Endothelial cell of umbilical vein (primary cell): ENCODE measurements around the gene MYMX. TPM values are rescaled to one million over a fixed set of nuclear protein-coding genes. Genes with fewer than 3 reads are reported as not detected.

Experiments
- BruUV-seq: library from RNA; stranded (reverse); fragments of 400-500 nt; replicated peaks from 2 replicates; lab custom pipeline; 2021; lab: Mats Ljungman, UMichigan
- CTCF ChIA-PET: fragments of 300-600, 350-600 bp; sonication (Branson Sonifier 250); formaldehyde crosslinking; loops from one replicate; lab custom pipeline; 2021; ENCODE audit warnings: antibody characterized with exemption, inconsistent platforms; lab: Charles Lee
- POLR2A ChIA-PET: fragments of 300-600, 350-600 bp; sonication (Branson Sonifier 250); formaldehyde crosslinking; loops from one replicate; lab custom pipeline; 2021; ENCODE audit warnings: antibody characterized with exemption, inconsistent platforms; lab: Charles Lee
- DNase-seq: peaks from one replicate; pipeline ENCODE4 v3.0.0-alpha.2; 2011; ENCODE audit warnings: low read depth, low spot score
- FAIRE-seq: peaks from 2 replicates; lab custom pipeline; 2011; peaks lifted over from hg19 to GRCh38; lab: Jason Lieb, UNC
- H2AFZ ChIP-seq: 2 replicates; pipeline ENCODE4 v1.6.0; 2012; ENCODE audit warnings: low read depth, low read length, control low read depth, inconsistent platforms
- H3K27ac ChIP-seq: 2 replicates; pipeline ENCODE4 v1.5.1; 2011; ENCODE audit warnings: low read depth, mild to moderate bottlenecking, control low read depth, low read length, moderate library complexity; ENCODE audit not compliant: insufficient read depth
- H3K27me3 ChIP-seq, 2 experiments: 2 replicates each; pipeline versions ENCODE4 v1.6.0 to v1.6.1; 2011; ENCODE audit warnings: low read length in 2 of 2, mixed read lengths in 1 of 2; ENCODE audit not compliant: control insufficient read depth in 2 of 2, insufficient read depth in 2 of 2
- H3K36me3 ChIP-seq, 2 experiments: 2 replicates in 1 of 2; 3 replicates in 1 of 2; pipeline ENCODE4 v1.5.1; 2011; ENCODE audit warnings: low read length in 2 of 2, mild to moderate bottlenecking in 1 of 2, moderate library complexity in 1 of 2; ENCODE audit not compliant: control insufficient read depth in 2 of 2, insufficient read depth in 2 of 2; ENCODE audit errors: extremely low read depth in 1 of 2
- H3K4me1 ChIP-seq: 3 replicates; pipeline ENCODE4 v1.5.1; 2011; ENCODE audit warnings: mild to moderate bottlenecking, low read length; ENCODE audit not compliant: control insufficient read depth, insufficient read depth; ENCODE audit errors: extremely low read depth
- H3K4me2 ChIP-seq: 2 replicates; pipeline ENCODE4 v1.6.1; 2011; ENCODE audit warnings: low read length, control low read depth, mixed read lengths; ENCODE audit not compliant: insufficient read depth
- H3K4me3 ChIP-seq, 3 experiments: fragments of 200-600 bp in 1 of 3; sonication (generic), shearing (Covaris generic) in 1 of 3; replicated peaks in 1 of 3; 2 replicates each; pipeline ENCODE4 v1.5.1; 2011 to 2016; ENCODE audit warnings: control low read depth in 3 of 3, low read length in 3 of 3, mild to moderate bottlenecking in 2 of 3, inconsistent platforms in 1 of 3, low read depth in 1 of 3, moderate library complexity in 1 of 3; ENCODE audit not compliant: insufficient read depth in 1 of 3
- H3K79me2 ChIP-seq: 2 replicates; pipeline ENCODE4 v1.6.0; 2012; ENCODE audit warnings: low read length, inconsistent platforms; ENCODE audit not compliant: control insufficient read depth, insufficient read depth
- H3K9ac ChIP-seq: replicated peaks from 2 replicates; pipeline ENCODE3; 2011; ENCODE audit warnings: low read length, control low read depth; ENCODE audit not compliant: insufficient read depth; ENCODE audit errors: extremely low read depth
- H3K9me1 ChIP-seq: replicated peaks from 3 replicates; pipeline ENCODE4 v1.6.0; 2011; ENCODE audit warnings: mild to moderate bottlenecking, low read length; ENCODE audit not compliant: control insufficient read depth, insufficient read depth; ENCODE audit errors: extremely low read depth
- H3K9me3 ChIP-seq: replicated peaks from 2 replicates; pipeline ENCODE4 v1.5.1; 2012; ENCODE audit warnings: low read length, inconsistent platforms; ENCODE audit not compliant: control insufficient read depth, insufficient read depth
- H4K20me1 ChIP-seq: replicated peaks from 2 replicates; pipeline ENCODE3; 2011; ENCODE audit warnings: mild to moderate bottlenecking, low read length; ENCODE audit not compliant: control insufficient read depth, insufficient read depth; ENCODE audit errors: extremely low read depth
- EZH2 ChIP-seq: IDR thresholded peaks from 2 replicates; pipeline ENCODE4 v1.6.1; 2012; ENCODE audit warnings: borderline replicate concordance, low read depth, mild to moderate bottlenecking, moderate library complexity, low read length, inconsistent platforms; ENCODE audit not compliant: severe bottlenecking
- FOS ChIP-seq: IDR thresholded peaks from 2 replicates; pipeline ENCODE4 v1.6.1; 2011; ENCODE audit warnings: mild to moderate bottlenecking, low read length, moderate library complexity, borderline replicate concordance; ENCODE audit not compliant: insufficient read depth
- GATA2 ChIP-seq: IDR thresholded peaks from 2 replicates; pipeline ENCODE4 v1.7.0; 2011; ENCODE audit warnings: low read depth, mild to moderate bottlenecking, moderate library complexity, mixed read lengths, low read length; ENCODE audit not compliant: insufficient read length, insufficient read depth
- MAX ChIP-seq: IDR thresholded peaks from 2 replicates; pipeline ENCODE4 v1.6.1; 2011; ENCODE audit not compliant: insufficient read depth, insufficient read length
- MYC ChIP-seq: IDR thresholded peaks from one replicate; pipeline ENCODE4 v1.6.1; 2011; ENCODE audit warnings: mild to moderate bottlenecking, low read depth, low read length
- POLR2A ChIP-seq: IDR thresholded peaks from 2 replicates; pipeline ENCODE4 v1.6.1; 2012; ENCODE audit warnings: low read depth, mild to moderate bottlenecking, control low read depth, low read length
- POLR2AphosphoS5 ChIP-seq: IDR thresholded peaks from 2 replicates; pipeline ENCODE4 v1.6.1; 2012; ENCODE audit warnings: low read depth, mild to moderate bottlenecking, control low read depth, low read length, moderate library complexity; ENCODE audit not compliant: insufficient read depth
- dilution Hi-C: fragments of 300-500 bp; cut with MboI; formaldehyde crosslinking; loops from one replicate; pipeline ENCODE4 v1.15.0; 2019; ENCODE audit warnings: low sequenced_read_pairs; ENCODE audit not compliant: extremely low pct_ligation_motif_present
- intact Hi-C: fragments of 100-400 bp; cut with micrococcal nuclease; formaldehyde crosslinking; loops from one replicate; pipeline ENCODE4 v1.10.0; 2022
- polyA plus RNA-seq, 4 experiments: library from polyadenylated mRNA; depleted of rRNA in 3 of 4; stranded (reverse) in 3 of 4; unstranded in 1 of 4; fragments of >200 nt; gene quantifications; 2 replicates each; pipeline versions ENCODE4 v1.2.1 to v1.2.3, GENCODE V29; 2011 to 2012; ENCODE audit warnings: missing spikeins in 1 of 4
- total RNA-seq: library from RNA; stranded (reverse); gene quantifications from 2 replicates; pipeline ENCODE4 v1.2.3, GENCODE V29; 2021
- TF ChIP-seq, protein P1 (sequence below), 2 donors: IDR thresholded peaks; 1 replicate in 1 of 2; 2 replicates in 1 of 2; pipeline ENCODE4 v1.5.1; 2011; ENCODE audit warnings: low read length in 2 of 2, mild to moderate bottlenecking in 2 of 2, moderate library complexity in 2 of 2, control low read depth in 1 of 2, inconsistent platforms in 1 of 2, low read depth in 1 of 2; ENCODE audit not compliant: insufficient read depth in 1 of 2; ENCODE audit errors: extremely low read depth in 1 of 2

MYMX gene
- total and polyA plus RNA-seq, 2 donors (not counting 3 experiments of a cell fraction or from before 2014, with no cell fraction given) = 0.18 TPM; not detected in 1

GRCh38 chr6:44237813-44238433 lies 21.2 kb downstream of the MYMX start:
- peak overlapping the region in 1 of 3 experiments; percentile 35 for H3K4me3 ChIP-seq
- no peaks in the 10 kb centered on the region for H4K20me1 ChIP-seq
- no peaks in the 10 kb centered on the region for H3K27me3 ChIP-seq
- H3K79me2 ChIP-seq = no peaks in the 10 kb centered on the region
- DNase-seq = peak; percentile 67
- dilution Hi-C loops = loop anchor here (10.0 kb wide), 1 partner anchor 133 kb away; no protein-coding TSS in a partner anchor
- peak overlapping the region; percentile 64 for H3K9ac ChIP-seq
- H3K27ac ChIP-seq = peak overlapping the region; percentile 70
- peak overlapping the region; percentile 14 for H3K4me2 ChIP-seq
- FAIRE-seq = peak; percentile 33
- no peaks in the 10 kb centered on the region for H3K9me3 ChIP-seq
- POLR2A ChIA-PET = interaction anchor here (1.1 to 1.3 kb wide), 2 partner anchors 9 to 65 kb away, joined by 4 to 6 read pairs; partner anchors contain the start of gene HSP90AB1
- no peaks in the 10 kb centered on the region for H3K9me1 ChIP-seq
- peaks cover 41% of the 10 kb centered on the region for H3K4me1 ChIP-seq
- H2AFZ ChIP-seq = no peak overlapping the region
- H3K36me3 ChIP-seq = peaks cover 9 to 15% of the 10 kb centered on the region in 2 experiments
- CTCF ChIA-PET = interaction anchor here (0.7 to 7.2 kb wide), 17 partner anchors 8 to 143 kb away, joined by 3 to 148 read pairs (median 4); partner anchors contain the start of genes HSP90AB1, SLC29A1 and SLC35B2
- intact Hi-C loops = loop anchor here (1.0 kb wide), 4 partner anchors 8 to 134 kb away; partner anchors contain the start of gene NFKBIE
- BruUV-seq = TSS peak; percentile 8
- TF ChIP-seq MYC (no peak), POLR2AphosphoS5 (no peak), POLR2A (peak; percentile 13), EZH2 (no peak), MAX (no peak), GATA2 (no peak), FOS (no peak)
- TF ChIP-seq, protein P1, sequence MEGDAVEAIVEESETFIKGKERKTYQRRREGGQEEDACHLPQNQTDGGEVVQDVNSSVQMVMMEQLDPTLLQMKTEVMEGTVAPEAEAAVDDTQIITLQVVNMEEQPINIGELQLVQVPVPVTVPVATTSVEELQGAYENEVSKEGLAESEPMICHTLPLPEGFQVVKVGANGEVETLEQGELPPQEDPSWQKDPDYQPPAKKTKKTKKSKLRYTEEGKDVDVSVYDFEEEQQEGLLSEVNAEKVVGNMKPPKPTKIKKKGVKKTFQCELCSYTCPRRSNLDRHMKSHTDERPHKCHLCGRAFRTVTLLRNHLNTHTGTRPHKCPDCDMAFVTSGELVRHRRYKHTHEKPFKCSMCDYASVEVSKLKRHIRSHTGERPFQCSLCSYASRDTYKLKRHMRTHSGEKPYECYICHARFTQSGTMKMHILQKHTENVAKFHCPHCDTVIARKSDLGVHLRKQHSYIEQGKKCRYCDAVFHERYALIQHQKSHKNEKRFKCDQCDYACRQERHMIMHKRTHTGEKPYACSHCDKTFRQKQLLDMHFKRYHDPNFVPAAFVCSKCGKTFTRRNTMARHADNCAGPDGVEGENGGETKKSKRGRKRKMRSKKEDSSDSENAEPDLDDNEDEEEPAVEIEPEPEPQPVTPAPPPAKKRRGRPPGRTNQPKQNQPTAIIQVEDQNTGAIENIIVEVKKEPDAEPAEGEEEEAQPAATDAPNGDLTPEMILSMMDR (IDR thresholded peaks at IDR 0.05; ENCODE audit: extremely low read depth in 1 of 2, insufficient read depth in 1 of 2, low read depth in 1 of 2, low read length in 2 of 2) = peak; percentile 99
